VCaP (cell line): ENCODE measurements around the gene WDR47.
A peak's percentile ranks its signal among the peaks of the same experiment; 100 is the strongest.
"Not testable (repeated sequence)": the region's sequence is repeated elsewhere in the genome, so short reads cannot be mapped to it uniquely, and the experiment has no call there.

Experiments
- H3K27ac ChIP-seq: fragments of 450-650 bp; 2 replicates; pipeline ENCODE4 v1.5.1; 2017
- TF ChIP-seq, protein P1 (sequence below): fragments of 450-650 bp; conservative IDR thresholded peaks from 2 replicates; pipeline ENCODE4 v1.5.1; 2017; ENCODE audit warnings: mild to moderate bottlenecking, moderate library complexity

WDR47 gene

DNA sequence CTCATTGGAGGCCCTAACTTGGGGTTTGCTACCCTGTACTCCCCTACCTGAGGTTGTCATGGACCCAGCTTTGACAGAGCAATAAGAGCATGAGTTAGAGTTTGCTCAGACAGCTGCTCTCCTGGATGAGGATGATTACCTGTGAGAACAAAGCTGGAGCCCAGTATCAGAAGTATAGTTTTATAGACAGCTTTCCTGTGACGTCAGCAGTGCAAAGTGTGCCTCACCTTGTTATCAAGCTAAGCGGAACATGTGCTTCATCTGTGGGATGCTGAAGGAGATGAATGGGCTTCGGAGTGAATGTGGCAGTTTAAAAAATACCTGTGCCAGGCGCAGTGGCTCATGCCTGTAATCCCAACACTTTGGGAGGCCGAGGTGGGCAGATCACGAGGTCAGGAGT lies 5.4 kb upstream of the WDR47 start:
- TF ChIP-seq, protein P1, sequence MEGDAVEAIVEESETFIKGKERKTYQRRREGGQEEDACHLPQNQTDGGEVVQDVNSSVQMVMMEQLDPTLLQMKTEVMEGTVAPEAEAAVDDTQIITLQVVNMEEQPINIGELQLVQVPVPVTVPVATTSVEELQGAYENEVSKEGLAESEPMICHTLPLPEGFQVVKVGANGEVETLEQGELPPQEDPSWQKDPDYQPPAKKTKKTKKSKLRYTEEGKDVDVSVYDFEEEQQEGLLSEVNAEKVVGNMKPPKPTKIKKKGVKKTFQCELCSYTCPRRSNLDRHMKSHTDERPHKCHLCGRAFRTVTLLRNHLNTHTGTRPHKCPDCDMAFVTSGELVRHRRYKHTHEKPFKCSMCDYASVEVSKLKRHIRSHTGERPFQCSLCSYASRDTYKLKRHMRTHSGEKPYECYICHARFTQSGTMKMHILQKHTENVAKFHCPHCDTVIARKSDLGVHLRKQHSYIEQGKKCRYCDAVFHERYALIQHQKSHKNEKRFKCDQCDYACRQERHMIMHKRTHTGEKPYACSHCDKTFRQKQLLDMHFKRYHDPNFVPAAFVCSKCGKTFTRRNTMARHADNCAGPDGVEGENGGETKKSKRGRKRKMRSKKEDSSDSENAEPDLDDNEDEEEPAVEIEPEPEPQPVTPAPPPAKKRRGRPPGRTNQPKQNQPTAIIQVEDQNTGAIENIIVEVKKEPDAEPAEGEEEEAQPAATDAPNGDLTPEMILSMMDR = no peak
- H3K27ac ChIP-seq = no peak overlapping the region

DNA sequence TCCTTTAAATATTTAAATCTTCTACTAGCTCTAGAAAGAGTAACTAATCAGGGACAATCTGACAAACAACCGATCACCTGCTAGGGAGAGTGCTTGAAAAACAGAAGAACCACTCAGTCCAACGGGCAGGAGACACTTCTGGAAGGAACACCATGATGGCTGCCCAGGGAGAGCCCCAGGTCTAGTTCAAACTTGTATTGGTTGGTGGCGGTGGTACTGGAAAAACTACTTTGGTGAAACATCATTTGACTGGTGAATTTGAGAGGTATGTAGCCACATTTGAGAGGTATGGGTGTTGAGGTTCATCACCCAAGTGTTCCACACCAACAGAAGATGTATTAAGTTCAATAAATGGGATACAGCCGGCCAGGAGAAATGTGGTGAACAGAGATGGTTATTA lies 4.8 kb upstream of the WDR47 start:
- TF ChIP-seq, protein P1 = no peak

DNA sequence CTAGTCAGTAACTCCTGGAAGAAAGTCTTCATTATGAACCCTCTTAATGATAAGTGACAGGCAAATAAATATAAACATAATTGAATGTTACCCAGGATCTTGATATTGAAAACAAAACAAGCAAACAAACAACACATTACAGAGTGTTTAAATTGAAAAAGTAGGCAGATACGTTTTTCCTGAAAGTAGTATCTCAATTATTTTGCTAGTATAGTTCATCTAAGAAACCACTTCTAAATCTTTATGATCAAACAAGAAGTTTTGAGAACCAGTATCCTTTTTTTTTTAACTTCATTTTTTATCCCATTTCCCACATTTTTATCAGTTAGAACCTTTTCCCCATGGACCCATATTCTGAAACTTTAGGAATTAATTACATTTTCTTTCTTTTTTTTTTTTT lies 3.7 kb upstream of the WDR47 start:
- no peak overlapping the region for H3K27ac ChIP-seq
- TF ChIP-seq, protein P1 = no peak

More for the DNA sequence above, 4.8 kb upstream of the WDR47 start:
- H3K27ac ChIP-seq = no peak overlapping the region

DNA sequence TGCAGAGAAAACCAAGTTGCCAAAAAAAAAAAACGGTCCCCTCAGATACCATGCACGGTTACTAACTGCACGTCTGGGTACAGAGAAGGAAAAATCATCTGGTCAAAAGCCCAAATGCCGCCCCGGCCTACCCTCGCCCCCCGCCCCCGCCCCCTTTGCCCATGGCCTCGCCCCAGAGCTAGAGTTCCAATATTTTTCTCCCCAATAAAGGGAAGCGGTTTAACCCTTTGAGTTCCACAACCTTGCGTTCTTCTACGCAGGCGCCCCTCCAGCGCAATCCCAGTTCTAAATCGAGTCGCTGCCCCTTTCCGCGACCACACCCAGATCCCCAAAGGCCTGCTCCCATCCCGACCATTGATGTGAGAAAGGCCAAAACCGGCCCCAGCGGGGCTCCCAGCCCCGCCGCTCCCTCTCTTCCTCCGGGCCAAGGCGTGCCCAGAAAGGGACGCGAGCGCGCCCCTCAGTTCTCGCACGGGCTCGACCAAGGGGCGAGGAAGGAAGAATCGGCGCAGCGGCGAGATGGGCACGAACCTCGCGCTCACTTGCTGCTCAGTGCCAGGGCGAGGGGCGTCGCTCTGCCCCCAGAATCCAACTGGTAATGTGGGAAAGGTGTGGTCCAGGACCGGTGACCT lies 797 bp downstream of the WDR47 start:
- TF ChIP-seq, protein P1 = no peak
- peak overlapping the region; percentile 73 for H3K27ac ChIP-seq

DNA sequence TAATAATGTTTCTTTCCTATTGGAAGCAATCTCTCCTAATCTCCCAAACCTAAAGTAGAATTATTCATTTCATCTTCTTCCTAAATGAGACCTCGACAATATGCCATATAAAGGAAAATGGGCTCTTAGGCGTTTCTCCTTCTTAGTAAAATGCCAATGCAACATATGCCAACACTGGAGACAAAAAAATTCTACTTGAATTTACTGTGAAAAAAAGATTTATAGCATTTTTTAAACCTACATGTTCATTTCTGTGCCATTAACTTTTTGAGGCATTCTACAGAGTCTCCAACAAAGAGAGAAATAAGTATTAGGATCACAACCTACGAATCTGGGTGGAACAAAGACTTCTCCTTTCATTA lies 1.3 kb downstream of the WDR47 start:
- H3K27ac ChIP-seq = peak overlapping the region; percentile 73
- TF ChIP-seq, protein P1 = no peak

DNA sequence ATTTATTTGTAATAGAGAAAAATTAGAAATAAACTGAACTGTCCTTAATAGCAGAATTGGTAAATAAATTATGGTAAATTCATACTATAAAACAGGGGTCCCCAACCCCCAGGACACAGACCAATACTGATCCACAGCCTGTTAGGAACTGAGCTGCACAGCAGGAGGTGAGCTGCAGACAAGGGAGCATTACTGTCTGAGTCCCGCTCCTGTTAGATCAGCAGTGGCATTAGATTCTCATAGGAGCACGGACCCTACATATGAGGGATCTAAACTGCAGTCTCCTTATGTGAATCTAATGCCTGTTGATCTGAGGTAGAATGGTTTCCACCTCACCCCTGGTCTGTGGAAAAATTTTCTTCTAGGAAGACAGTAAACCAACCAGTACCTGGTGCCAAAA lies 7.5 kb downstream of the WDR47 start:
- no peak overlapping the region for H3K27ac ChIP-seq
- TF ChIP-seq, protein P1 = no peak

DNA sequence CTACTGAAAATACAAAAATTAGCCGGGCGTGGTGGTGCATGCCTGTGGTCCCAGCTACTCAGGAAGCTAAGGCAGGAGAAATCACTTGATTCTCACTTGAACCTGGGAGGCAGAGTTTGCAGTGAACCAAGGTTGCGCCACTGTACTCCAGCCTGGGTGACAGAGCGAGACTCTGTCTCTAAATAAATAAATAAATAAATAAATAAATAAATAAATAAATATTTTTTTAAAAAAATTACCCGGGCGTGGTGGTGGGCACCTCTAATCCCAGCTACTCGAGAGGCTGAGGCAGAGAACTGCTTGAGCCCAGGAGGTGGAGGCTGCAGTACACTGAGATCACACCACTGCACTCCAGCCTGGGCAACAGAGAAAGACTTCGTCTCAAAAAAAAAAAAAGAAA lies 12.4 kb downstream of the WDR47 start:
- not testable (repeated sequence) for H3K27ac ChIP-seq

DNA sequence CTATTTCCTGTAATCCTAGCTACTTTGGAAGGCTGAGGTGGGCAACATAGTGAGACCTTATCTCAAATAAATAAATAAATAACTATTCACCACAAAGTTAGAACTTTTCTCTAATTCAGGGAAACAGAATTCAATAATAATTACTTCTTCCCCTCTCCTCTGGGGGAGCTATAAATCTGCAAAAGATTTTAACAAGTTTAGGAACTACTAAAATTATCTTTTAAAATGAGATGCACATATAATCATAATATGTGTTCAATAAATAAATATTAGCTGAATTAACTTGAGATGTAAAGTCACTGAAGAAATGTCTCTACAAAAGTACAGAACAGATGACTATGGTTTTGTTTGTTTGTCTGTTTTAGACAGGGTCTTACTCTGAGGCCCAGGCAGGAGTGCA lies 14.1 kb downstream of the WDR47 start:
- H3K27ac ChIP-seq = no peak overlapping the region

More for the DNA sequence above, 14.1 kb downstream of the WDR47 start:
- TF ChIP-seq, protein P1 = peak; percentile 44
